Measurements from ENCODE around the gene XPR1. TPM values are rescaled to one million over a fixed set of nuclear protein-coding genes. Genes with fewer than 3 reads are reported as not detected.

Gene XPR1
- total and polyA plus RNA-seq, 2 donors (not counting 3 experiments of a cell fraction or from before 2014, with no cell fraction given): 23.9 to 26.7 TPM

DNA sequence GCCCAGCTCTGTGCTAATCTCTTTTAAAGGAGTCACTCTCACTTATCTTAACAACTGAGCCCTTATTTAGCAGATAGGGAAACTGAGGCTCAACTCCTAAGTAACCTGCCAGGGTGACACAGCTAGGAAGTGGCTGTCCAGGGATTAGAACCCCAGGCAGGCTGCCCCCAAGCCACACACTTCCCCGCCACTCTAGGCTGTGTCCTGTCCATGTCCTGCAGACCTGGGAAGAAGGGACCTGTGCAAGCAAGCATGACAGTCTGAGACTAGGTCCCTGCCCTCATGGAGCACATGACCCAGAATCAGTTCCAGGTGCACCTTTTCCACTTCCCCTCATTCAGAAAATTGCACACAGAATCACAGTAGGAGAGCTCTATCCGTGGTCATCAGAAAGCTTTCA lies 293.1 kb downstream of the XPR1 start:
- H3K4me2 ChIP-seq (ENCODE audit: insufficient read depth, low read length): no peak overlapping the region
- no TSS peak for BruUV-seq (replicated peaks)
- H4K20me1 ChIP-seq (replicated peaks; ENCODE audit: control insufficient read depth, extremely low read depth, insufficient read depth, low read length): no peaks in the 10 kb centered on the region
- no peak overlapping the region for H3K4me3 ChIP-seq (replicated peaks in 1 of 3; ENCODE audit: insufficient read depth in 1 of 3, low read depth in 1 of 3, low read length in 3 of 3)
- H3K4me1 ChIP-seq (ENCODE audit: control insufficient read depth, extremely low read depth, insufficient read depth, low read length): no peaks in the 10 kb centered on the region
- no peaks in the 10 kb centered on the region for H3K9me3 ChIP-seq (replicated peaks; ENCODE audit: control insufficient read depth, insufficient read depth, low read length)
- ChIA-PET CTCF (interaction anchor here (0.9 to 3.2 kb wide), 2 partner anchors 10 to 43 kb away, joined by 3 to 18 read pairs; no protein-coding TSS in a partner anchor), POLR2A (no interaction called here)
- FAIRE-seq (no peak), DNase-seq (ENCODE audit: low read depth, low spot score) (no peak)
- TF ChIP-seq GATA2 (IDR thresholded peaks at IDR 0.05; ENCODE audit: insufficient read depth, insufficient read length, low read depth, low read length): no peak
- H3K9ac ChIP-seq (replicated peaks; ENCODE audit: extremely low read depth, insufficient read depth, low read length): no peak overlapping the region
- H2AFZ ChIP-seq (ENCODE audit: low read depth, low read length): no peak overlapping the region
- H3K9me1 ChIP-seq (replicated peaks; ENCODE audit: control insufficient read depth, extremely low read depth, insufficient read depth, low read length): no peaks in the 10 kb centered on the region
- H3K27me3 ChIP-seq (ENCODE audit: control insufficient read depth in 2 of 2, insufficient read depth in 2 of 2, low read length in 2 of 2): no peaks in the 10 kb centered on the region
- dilution Hi-C loops (cut with MboI; ENCODE audit: extremely low pct_ligation_motif_present, low sequenced_read_pairs) (no loop called here), intact Hi-C loops (cut with micrococcal nuclease) (no loop called here)
- no peaks in the 10 kb centered on the region for H3K79me2 ChIP-seq (ENCODE audit: control insufficient read depth, insufficient read depth, low read length)
- H3K36me3 ChIP-seq (ENCODE audit: control insufficient read depth in 2 of 2, extremely low read depth in 1 of 2, insufficient read depth in 2 of 2, low read length in 2 of 2): no peaks in the 10 kb centered on the region
- H3K27ac ChIP-seq (ENCODE audit: insufficient read depth, low read depth, low read length): no peak overlapping the region

DNA sequence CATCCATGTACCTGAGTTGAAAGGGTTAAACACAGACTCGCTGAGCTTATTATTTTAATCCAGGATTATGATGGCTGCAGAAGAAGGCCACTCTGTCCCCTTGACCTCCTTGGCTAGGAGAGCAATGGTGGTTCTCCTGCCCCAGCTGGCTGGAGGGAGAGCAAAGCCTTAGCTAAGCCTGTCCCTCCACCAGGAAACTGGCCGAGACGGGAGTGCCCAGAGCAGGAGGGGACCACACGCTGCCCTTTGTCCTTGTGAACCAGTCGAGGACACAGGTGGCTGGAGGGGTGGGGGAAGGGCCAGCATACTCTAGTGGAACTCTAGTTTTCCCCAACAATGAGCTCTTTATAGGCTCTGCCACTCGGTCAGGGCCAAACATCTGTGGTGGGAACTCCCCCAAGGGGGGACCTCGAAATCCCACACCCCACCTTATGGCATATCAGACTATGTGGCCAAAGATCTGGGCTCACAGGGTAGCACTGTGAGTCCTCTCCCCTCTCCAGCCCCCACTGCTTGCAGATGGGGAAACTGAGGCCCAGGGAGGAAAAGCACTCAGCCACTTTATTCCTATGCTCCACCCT lies 293.7 kb downstream of the XPR1 start:
- Histone ChIP-seq H3K9me3 (replicated peaks; ENCODE audit: control insufficient read depth, insufficient read depth, low read length) (no peaks in the 10 kb centered on the region), H3K4me1 (ENCODE audit: control insufficient read depth, extremely low read depth, insufficient read depth, low read length) (no peaks in the 10 kb centered on the region), H3K4me3 (replicated peaks in 1 of 3; ENCODE audit: insufficient read depth in 1 of 3, low read depth in 1 of 3, low read length in 3 of 3) (no peak overlapping the region), H2AFZ (ENCODE audit: low read depth, low read length) (no peak overlapping the region), H3K9ac (replicated peaks; ENCODE audit: extremely low read depth, insufficient read depth, low read length) (no peak overlapping the region), H3K36me3 (ENCODE audit: control insufficient read depth in 2 of 2, extremely low read depth in 1 of 2, insufficient read depth in 2 of 2, low read length in 2 of 2) (no peaks in the 10 kb centered on the region), H3K27ac (ENCODE audit: insufficient read depth, low read depth, low read length) (no peak overlapping the region), H3K4me2 (ENCODE audit: insufficient read depth, low read length) (no peak overlapping the region), H4K20me1 (replicated peaks; ENCODE audit: control insufficient read depth, extremely low read depth, insufficient read depth, low read length) (no peaks in the 10 kb centered on the region), H3K9me1 (replicated peaks; ENCODE audit: control insufficient read depth, extremely low read depth, insufficient read depth, low read length) (no peaks in the 10 kb centered on the region), H3K79me2 (ENCODE audit: control insufficient read depth, insufficient read depth, low read length) (no peaks in the 10 kb centered on the region), H3K27me3 (ENCODE audit: control insufficient read depth in 2 of 2, insufficient read depth in 2 of 2, low read length in 2 of 2) (no peaks in the 10 kb centered on the region)
- intact Hi-C loops (cut with micrococcal nuclease): no loop called here
- no peak for DNase-seq (ENCODE audit: low read depth, low spot score)
- dilution Hi-C loops (cut with MboI; ENCODE audit: extremely low pct_ligation_motif_present, low sequenced_read_pairs): no loop called here
- TF ChIP-seq MYC (IDR thresholded peaks at IDR 0.05; ENCODE audit: low read depth, low read length) (no peak), POLR2AphosphoS5 (IDR thresholded peaks at IDR 0.05; ENCODE audit: insufficient read depth, low read depth, low read length) (no peak)
- TF ChIP-seq, protein P1, sequence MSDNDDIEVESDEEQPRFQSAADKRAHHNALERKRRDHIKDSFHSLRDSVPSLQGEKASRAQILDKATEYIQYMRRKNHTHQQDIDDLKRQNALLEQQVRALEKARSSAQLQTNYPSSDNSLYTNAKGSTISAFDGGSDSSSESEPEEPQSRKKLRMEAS (IDR thresholded peaks at IDR 0.05; ENCODE audit: insufficient read depth, insufficient read length): no peak
- ChIA-PET POLR2A (interaction anchor here (0.6 kb wide), 1 partner anchor 163 kb away, joined by 5 read pairs; no protein-coding TSS in a partner anchor), CTCF (interaction anchor here (0.9 to 3.2 kb wide), 3 partner anchors 11 to 44 kb away, joined by 3 to 18 read pairs (median 3); no protein-coding TSS in a partner anchor)
- no TSS peak for BruUV-seq (replicated peaks)
- FAIRE-seq: no peak

Data from endothelial cell of umbilical vein (primary cell).